CD4-positive, alpha-beta T cell treated with Interleukin-6 for 4 hours (primary cell): Measurements from ENCODE around the gene SOCS3.
"Not testable (repeated sequence)": the region's sequence is repeated elsewhere in the genome, so short reads cannot be mapped to it uniquely, and the experiment has no call there.

Experiments used
- DNase-seq: peaks from one replicate; pipeline ENCODE4 v3.0.0-alpha.2; 2020; ENCODE audit warnings: mixed read lengths

The SOCS3 gene

DNA sequence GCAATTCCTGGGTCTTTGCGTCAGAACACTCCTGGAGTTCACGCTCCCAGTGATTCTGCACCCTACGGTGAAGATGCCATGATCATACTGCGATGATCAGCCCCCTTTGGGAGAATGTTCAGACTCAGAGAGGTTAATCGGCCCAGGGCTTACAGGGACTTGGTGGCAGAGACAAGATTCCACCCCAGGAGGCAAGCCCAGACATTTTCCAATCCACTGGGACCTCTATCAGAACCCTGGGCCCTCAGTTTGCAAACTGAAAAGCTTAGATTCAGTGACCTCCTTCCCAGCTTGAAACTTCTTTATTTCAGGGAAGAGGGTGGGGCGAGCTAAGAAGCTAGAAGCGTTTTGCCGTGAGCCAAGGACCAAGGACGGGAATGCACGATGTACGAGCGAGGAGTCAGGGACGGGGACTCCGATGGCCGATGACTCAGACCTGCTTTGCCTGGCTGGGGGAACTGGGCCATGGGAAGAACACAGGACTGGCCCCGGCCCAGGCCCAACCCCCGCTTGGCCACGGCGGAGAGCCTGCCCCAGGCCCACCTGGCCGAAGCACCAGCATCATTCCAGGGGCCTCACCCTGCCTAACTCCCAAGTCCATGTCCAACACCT is 34.7 kb downstream of the SOCS3 start:
- no peak for DNase-seq

DNA sequence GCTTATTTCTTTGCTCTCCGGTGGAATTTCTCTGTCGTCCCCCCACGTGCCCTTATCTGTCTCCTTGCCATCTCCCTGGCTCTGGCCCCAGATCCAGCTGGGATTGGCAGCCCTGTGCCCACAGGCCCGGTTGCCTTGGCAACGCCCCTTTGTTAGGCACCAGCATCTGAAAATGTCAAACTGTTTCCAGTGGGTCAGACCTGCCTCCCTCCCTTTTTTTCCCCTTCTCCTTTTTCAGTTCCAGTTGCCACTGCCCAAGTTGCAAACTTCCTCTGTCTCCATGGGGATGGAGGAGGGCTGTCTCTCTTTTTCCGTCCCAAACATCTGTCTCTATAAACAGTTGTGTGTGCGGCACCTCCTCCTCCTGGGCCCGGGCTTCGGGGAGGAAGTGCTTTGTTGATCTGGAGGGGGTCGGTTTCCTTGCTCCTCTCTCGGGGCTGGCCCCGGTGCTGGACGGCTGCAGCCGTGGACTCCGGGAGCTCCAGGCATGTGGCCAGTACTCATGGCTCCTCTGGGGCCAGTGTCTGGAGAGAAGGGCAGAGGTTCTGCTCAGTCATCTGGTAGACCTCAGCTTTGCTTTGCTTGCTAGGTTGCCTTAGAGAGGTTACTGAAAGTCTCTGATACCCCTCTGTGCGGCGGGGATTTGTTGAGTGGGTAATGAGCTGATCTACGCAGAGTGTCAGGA is 35.3 kb downstream of the SOCS3 start:
- peak; percentile 58 for DNase-seq

DNA sequence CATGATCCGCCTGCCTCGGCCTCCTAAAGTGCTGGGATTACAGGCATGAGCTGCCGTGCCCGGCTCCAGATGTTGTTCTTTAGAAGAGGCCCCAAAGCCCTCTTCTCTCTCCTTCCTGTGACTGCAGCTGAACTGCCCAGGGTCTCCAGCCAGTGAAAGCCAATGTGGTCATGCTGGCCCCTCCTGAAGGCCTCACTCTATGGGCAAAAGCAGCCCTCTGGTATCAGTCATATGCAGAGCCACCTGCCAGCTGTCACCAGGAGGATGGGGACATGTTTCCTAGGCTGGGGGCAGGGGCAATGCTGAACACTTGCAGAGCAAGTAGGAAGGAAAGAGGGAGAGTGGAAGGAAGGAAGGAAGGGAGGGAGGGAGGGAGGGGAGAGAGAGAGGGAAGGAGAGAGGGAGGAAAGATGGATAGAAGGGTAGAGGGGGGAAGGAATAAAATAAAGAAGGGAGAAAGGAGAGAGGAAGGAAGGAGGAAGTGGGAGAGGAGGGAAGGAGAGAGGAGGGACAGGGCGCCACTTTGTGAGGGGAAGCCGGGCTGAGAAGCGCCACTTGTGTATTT is 36.0 kb downstream of the SOCS3 start:
- DNase-seq: no peak

DNA sequence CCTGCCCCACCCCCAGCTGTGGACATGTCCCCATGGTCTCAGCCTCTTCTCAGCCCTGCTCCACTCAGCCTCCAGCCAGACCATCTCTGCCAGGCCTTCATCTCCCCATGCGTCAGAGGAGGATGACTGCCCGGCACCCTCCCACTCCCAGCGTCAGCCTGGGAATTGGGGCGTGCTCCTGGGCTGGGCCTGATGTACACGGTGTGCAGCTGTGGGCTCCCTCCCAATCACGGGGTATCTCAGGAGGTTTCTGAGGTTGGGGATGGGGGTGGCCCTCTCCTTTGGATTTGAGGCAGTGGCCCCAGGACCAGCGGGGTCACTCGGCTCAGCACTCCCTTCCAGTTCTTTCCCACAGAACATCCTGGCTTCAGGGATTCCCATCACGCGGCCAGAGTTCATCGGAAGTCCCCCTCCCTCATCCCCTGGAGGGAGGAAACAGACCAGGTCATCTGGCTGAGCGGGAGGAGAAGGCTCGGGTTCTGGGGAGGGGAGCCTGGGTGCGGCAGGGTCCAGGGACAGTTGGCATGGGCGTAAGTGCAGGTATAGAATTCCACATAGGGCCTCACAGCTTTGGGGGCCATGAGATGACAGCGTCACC is 36.9 kb downstream of the SOCS3 start:
- DNase-seq: no peak

DNA sequence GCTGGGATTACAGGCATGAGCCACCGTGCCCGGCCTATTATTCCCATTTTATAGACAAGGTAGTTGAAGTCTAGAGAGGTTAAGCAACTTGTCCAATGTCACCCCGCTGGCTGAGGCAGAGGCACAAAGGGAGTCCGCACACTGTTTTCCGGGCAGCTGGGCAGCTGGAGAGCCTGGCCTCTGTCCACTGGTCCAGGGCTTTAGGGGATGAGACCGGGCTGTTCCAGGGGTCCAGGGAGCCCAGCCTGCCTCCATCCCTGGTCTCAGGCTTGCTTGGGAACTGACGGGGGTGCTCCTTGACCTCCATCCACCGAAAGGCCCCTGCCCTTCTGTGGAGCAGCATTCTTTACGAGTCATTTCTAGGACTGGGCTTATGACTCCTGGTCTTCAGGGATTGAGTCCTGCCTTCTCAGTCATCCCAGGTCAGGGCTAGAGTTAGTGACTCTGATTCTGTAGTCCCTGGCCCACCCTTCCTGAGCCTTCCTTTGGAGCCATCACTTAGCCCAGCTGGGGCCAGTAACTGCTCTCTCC is 37.5 kb downstream of the SOCS3 start:
- no peak for DNase-seq

DNA sequence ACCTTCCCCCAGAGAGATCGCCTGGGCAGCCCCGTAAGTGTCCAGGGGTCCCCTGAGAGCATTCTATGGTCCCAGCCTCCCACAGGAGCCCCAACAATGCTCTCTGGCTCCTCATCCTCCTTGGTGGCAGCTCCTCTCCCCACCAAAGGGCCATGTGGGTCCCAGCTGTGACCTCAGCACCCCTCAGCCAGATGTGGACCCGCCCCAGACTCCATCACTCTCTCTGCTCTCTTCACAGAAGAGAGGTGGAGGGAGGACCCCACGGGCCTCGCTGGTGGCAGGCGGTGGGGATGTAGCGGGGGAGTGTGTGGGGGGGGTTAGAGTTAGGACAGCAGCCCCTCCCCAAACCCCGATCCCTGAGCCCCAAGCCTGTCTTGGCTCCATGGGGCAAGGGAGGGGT is 41.0 kb downstream of the SOCS3 start:
- no peak for DNase-seq

DNA sequence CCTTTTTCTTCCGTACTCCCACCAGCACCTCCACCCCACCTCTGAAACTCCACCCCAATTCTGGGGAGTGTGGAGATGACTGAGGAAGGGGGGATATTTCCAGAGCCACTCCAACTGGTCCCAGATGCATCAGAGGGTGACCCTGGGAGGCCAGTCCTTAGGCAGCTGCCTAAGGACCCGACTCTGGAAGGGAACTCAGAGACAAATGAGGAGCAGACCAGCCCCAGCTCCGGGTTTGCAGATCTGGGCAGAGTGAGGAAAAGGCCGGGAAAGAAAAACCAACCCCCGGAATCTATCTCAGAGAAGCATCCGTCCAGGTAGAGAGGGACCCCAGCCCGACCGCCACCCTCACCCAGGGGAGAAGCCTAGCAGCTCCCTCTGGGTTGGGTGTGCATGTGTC is 41.5 kb downstream of the SOCS3 start:
- no peak for DNase-seq

DNA sequence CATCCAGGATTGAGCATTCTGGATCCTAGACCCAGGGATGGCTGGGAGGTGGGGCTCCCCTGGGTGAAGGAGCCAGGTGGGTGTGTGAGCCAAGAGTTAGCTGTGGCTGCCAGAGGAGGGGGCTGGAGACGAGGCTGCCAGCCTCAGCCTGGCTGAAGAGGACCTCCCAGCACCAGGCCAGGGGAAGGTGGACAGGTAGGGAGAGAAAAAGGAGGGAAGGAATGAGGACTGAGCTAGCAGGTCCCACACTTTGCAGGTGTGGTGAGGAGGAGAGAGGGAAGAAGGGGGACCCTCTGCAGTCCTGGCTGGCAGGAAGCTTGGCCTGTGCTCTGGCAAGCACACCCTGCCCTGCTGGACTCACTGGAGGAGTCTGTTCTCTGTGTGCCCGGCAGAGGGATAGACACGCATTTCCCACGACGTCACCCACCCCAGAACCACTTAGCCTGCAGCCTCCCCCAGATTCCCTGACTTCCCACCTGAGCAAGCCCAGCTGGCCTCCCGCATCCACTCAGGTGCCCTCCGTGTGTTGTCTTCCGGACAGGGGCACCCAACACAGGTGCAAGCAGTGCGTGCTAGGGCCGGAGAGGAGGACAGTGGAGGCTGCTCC is 42.0 kb downstream of the SOCS3 start:
- DNase-seq: no peak

DNA sequence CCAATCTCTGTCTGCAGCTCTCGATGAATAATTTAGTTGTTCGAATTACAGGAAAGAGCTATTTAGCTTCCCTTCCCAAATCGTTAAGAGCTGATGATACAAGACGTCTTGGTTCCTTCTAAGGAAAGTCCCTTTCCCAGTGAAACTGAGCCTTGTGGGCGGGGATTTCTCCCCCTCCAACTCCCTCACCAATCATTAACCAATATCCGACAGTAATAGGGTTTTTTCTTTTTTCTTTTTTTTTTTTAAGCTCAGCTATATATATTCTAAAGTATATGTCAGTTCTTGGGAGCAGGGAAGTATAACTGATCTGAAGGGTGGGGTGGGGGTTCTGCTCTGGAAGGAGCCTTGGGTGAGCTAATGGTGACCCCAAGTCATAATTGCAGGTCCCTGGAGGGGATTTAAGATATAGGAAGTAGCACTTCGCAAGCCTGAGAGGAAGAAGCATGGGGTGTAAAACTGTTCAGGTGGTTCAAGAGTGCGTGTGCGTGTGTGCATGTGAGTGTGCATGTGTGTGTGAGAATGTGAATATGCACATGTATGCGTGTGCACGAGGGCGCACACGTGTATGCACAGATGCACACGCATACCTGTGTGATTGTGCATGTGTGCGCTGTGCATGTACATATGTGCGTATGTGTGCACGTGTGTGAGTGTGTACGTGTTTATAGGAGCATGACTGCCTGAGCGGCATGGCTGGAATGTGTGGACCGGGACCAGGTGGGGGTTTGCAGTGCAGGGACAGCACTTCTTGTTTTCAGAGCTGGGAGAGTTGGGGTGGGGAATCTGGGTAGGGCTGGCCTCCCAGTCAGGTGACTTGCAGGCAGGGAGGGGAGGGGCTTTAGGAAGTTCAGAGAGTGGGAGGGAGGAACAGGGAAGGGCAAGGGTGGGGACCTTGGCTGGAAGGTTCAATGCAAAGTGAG is 42.7 kb downstream of the SOCS3 start:
- DNase-seq: no peak

DNA sequence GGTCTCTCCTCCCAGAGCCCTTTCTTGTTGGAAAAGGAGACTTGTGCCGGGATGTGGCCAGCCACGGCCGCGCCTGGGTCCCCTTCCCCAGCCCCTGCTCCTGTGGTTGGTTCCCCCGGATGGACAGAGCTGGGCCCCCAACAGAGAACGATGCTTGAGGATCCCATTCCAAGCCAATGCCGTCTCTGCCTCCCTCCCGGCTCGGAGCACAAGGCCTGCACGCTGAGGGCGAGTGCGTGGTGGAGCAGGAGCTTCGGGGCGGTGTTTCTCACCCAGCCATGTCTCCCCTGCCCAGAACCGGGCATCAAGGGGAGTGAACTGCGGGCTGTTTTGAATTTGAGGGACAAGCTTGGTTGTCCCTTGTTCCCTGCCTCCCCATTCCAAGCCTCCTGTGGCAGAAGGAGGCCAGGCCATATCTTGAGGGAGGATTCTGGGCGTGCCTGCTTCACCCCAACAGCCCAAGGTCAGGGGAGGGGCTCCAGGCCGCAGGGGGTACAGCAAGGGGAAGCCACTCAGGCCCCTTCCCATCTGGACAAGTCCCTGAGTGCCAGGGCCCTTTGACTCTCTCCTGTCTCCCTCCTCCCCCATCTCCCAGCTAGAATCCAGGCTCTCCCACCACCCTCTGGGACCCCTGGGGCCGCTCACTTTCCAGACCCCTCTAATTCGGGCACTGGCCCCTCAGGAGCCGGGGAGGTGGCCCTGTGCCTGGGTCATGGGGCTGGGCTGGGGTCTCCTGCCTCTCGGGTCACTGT is 43.6 kb downstream of the SOCS3 start:
- DNase-seq: no peak

DNA sequence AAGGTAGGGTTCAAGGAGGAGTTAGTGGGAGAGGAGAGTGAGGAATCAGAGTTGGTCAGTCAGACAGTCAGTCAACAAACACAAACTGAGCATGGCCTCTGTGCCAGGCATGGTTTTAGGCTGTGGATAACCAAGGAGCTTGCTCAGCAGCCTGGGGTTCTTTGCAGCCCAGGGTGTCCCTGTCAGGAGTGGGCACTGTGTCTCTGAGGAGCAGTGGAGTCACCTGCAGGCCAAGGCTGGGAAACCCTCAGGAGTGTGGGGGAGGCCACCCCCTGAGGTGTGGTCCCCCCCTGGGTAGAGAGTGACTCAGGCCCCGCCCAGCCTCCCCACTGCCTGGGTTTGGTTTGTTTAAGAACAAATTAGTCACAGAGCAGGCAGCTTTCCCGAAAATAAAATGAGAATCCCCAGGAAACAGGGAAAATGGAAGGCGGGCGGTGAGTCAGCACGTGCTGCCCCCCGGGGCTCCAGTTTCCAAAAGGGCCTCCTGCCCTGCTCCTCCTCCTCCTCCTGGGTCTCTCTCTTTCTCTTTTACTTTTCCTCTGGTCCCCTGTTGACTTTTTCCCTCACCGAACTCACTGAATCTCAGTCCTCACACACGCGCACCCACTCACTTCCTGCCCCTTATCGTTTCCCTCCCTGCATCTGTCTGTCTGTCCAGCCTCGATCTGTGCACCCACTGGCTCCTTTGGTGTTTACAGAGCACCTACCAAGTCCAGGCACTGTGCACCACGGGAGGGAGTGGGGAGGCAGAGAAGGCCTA is 44.3 kb downstream of the SOCS3 start:
- DNase-seq: peak; percentile 82

DNA sequence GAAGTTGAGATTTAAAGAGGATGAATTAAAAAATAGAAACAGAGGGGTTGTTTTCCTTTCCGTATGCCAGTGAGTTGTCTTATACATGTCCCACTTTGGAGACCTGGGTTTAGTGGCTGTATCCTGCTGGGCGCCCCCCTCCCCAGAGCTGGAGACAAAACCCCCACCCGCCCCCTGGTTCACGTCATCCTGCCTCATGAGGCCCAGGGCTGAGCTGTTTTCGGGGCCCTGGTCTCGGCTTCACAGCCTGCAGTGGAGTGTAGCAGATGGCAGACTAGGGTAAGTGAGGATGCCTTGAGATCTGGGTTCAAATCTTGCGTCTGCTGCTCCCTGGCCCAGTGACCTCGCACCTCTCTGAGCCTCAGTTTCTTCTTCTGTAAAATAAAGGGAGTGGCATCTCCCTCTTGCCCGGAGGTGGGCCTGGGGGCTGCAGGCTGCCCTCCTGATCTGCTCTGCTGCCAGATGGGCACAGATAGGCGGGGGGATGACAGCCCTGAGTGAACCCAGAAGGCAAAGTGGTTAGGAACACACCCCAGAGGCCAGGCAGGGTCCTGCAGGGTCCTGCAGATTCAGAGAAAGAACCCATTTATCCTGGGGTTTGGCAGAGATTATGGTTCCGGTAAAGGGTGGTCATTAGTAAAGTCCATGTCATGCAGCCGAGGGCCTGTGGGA is 45.1 kb downstream of the SOCS3 start:
- DNase-seq: peak; percentile 30

DNA sequence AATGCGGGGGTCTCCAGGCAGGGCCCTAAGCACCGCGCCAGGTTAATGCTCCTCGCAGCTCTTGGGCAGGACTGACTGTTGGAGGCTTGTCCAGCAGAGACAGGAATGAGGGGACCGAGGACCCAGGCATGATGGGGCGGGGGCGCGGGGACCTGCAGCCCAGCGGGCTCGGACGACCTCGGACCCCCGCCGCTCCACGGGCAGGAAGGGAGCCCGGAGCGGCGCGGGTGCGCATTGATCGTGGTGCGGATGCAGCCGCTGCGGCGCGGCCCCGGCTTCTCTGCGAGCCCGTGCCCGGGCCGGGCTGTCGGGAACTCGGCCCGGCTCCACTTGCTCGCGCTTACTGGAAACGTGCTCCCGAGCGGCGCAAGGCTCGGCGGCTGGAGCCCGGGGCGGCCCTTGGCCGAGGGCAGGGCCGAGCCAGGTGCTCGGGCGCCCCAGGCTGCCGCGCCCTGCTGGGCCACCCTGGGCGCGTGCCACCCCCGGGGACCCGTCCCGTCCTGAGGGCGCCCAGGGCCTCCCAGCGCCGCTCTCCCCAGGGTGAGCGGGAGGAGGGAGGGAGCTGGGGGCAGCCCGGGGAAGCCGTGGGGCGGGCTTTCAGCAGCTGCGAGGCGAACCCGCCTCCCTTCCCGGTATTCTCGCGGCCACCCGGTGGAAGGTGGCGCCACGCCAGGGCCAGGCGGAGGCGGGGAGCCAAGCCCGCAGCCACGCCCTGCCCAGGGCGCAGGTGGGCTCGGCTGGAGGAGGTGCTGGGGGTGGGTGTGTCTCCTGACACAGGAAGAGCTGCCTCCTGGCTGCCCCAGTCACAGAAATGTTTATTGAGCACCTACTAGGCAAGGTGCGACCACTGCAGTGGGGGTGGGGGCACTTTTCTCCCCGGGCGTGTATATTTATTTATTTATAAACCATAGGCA is 45.9 kb downstream of the SOCS3 start:
- DNase-seq: peak; percentile 87

DNA sequence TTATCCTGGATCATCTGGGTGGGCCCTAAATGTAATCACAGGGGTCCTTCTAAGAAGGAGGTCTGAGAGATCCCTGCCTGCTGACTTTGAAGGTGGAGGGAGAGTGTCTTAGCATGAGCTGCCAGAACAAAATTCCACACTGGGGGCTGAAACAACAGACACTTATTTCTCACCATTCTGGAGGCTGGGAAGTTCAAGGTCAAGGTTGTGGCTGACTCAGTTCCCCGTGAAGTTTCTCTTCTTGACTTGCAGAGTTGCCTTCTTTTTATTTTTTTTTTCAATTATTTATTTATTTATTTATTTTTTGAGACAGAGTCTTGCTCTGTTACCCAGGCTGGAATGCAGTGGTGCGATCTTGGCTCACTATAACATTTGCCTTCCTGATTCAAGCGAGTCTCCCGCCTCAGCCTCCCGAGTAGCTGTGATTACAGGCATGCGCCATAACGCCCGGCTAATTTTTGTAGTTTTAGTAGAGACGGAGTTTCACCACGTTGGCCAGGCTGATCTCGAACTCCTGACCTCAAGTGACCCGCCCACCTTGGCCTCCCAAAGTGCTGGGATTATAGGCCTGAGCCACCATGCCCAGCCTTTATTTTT is 50.1 kb downstream of the SOCS3 start:
- DNase-seq: not testable (repeated sequence)

DNA sequence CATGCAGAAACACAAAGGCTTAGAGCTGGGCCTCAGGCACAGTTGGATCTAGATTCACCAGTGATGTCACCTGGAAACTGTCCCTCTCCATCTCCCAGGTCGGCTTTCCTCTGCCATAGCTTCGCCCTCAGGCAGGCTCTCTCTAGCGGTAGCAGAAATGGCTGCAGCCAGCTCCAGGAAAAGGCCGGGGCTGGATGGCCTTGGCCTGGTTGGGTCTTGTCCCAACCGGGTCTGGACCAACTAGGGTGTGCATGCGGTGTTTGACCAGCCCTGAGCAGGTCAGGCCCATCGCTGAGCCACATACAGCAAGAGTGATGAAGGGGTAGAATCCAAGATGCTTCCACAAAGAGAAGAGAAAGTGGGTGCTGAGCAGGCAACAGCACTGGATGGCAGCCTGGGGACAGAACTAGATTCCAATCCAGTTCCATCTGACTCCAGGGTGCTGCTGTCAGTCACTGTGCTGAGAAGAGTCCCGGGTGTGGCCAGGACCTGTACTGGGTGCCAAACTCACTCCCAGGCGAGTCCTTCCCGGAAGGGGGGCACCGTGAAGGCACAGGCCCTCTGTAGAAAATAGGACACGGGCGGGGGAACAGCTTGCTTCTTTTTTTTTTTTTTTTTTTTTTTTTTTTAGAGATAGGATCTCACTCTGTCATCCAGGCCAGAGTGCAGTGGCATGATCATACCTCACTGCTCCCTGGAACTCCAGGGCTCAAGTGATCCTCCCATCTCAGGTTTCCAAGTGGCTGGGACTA is 51.8 kb downstream of the SOCS3 start:
- no peak for DNase-seq

DNA sequence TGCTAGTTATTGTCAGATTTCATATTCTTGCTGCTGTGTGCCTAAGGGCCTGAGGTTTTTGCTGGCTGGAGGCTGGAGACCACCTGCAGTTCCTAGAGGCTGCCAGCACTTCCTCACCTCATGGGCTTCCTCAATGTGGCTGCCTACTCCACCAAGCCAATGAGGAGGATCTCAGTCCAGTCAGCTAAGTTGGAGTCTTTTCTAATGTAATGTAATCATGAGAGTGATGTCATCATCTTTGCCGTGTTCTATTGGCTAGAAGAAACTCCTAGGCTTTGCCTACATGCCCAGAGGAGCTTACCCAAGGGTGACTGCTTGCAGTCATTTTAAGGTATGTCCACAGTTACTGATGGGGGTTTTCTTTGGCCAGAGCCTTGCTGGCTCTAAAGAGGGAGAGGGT is 53.0 kb downstream of the SOCS3 start:
- DNase-seq: no peak
